D721Med (cell line): ENCODE data around the gene TBP.
A peak's percentile ranks its signal among the peaks of the same experiment; 100 is the strongest.

Experiments used
- DNase-seq: peaks from one replicate; pipeline ENCODE4 v3.0.0; 2011; ENCODE audit warnings: low spot score; ENCODE audit not compliant: insufficient read length
- FAIRE-seq: peaks from 2 replicates; lab custom pipeline; 2011; peaks lifted over from hg19 to GRCh38; lab: Jason Lieb, UNC
- CTCF ChIP-seq: IDR thresholded peaks from 2 replicates; pipeline ENCODE4 v1.5.1; 2012; ENCODE audit warnings: mild to moderate bottlenecking, control low read depth; ENCODE audit not compliant: insufficient read depth; ENCODE audit errors: missing control alignments

The TBP gene

DNA sequence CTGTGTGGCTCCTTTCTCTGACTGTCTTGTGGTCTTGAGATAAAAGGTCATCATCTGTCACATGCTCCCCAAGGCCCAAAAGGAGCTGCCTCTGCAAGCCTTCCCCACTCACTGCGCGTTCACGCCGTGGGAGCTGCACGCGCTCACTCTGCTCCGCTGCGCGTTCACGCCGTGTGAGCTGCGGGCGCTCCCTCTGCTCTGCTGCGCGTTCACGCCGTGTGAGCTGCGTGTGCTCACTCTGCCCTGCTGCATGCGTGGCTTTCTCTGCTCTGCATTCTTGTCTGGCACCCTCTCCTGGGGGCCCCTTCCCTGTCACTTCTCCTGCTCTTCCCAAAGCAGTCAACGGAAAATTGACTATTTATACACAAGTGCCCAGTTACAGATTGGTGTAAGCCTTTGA lies 43.5 kb upstream of the TBP start:
- FAIRE-seq (no peak), DNase-seq (no peak)
- no peak for TF ChIP-seq CTCF

- DNase-seq (no peak), FAIRE-seq (no peak)
- no peak for TF ChIP-seq CTCF
Observed at GRCh38 chr6:170512249-170512648, 41.9 kb upstream of the TBP start.

GRCh38 chr6:170514908-170515307 lies 39.3 kb upstream of the TBP start:
- no peak for TF ChIP-seq CTCF
- DNase-seq (no peak), FAIRE-seq (no peak)

GRCh38 chr6:170516783-170517616 lies 37.2 kb upstream of the TBP start:
- TF ChIP-seq CTCF = peak; percentile 95
- DNase-seq = no peak
- FAIRE-seq = no peak

DNA sequence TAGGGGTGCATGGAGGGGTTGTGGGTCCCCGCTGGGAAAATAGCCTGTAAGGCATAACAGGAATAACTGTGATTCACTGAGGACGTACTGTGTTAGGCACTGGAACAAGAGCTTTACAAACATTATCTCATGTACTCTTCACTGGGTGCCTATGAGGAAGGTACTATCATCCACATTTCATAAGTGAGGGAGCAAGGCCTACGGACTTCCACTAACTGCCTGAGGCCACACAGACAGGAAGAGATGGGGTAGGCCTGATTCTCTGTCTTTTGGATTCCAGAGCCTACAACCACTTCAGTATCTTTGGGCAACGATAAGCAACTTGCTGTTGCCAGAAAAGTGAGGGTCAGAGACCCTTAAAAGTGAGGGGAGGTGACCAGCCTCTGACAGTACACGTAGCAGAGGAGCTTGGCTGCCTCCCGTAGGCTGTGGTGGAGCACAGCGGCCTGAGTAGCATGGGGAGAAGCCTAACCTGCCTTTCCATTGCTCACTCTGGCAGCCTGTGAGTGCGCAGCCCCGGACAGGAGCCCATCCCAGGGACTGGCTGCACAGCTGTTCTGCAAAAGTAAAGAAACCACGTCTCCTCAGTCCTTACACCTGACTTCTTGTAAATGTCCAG lies 31.5 kb upstream of the TBP start:
- peak; percentile 55 for TF ChIP-seq CTCF
- FAIRE-seq (no peak), DNase-seq (no peak)

- DNase-seq (no peak), FAIRE-seq (no peak)
- TF ChIP-seq CTCF = no peak
Observed at GRCh38 chr6:170523256-170524171, 30.7 kb upstream of the TBP start.
